Parietal lobe (tissue), 2 donors: ENCODE results near the gene SNX11. TPM values are rescaled to one million over a fixed set of nuclear protein-coding genes. Genes with fewer than 3 reads are reported as not detected.

ENCODE experiments used
- small RNA-seq: library from RNA; depleted of rRNA; stranded (forward); fragments of <200 nt; gene quantifications from one replicate; pipeline ENCODE3, GENCODE V24; 2014; ENCODE audit warnings: low replicate concordance
- total RNA-seq: library from RNA; depleted of rRNA; stranded (reverse); fragments of >200 nt; gene quantifications from one replicate; pipeline ENCODE4 v1.2.3, GENCODE V29; 2014

The SNX11 gene, protein sequence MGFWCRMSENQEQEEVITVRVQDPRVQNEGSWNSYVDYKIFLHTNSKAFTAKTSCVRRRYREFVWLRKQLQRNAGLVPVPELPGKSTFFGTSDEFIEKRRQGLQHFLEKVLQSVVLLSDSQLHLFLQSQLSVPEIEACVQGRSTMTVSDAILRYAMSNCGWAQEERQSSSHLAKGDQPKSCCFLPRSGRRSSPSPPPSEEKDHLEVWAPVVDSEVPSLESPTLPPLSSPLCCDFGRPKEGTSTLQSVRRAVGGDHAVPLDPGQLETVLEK
- 8.8 TPM for total RNA-seq

DNA sequence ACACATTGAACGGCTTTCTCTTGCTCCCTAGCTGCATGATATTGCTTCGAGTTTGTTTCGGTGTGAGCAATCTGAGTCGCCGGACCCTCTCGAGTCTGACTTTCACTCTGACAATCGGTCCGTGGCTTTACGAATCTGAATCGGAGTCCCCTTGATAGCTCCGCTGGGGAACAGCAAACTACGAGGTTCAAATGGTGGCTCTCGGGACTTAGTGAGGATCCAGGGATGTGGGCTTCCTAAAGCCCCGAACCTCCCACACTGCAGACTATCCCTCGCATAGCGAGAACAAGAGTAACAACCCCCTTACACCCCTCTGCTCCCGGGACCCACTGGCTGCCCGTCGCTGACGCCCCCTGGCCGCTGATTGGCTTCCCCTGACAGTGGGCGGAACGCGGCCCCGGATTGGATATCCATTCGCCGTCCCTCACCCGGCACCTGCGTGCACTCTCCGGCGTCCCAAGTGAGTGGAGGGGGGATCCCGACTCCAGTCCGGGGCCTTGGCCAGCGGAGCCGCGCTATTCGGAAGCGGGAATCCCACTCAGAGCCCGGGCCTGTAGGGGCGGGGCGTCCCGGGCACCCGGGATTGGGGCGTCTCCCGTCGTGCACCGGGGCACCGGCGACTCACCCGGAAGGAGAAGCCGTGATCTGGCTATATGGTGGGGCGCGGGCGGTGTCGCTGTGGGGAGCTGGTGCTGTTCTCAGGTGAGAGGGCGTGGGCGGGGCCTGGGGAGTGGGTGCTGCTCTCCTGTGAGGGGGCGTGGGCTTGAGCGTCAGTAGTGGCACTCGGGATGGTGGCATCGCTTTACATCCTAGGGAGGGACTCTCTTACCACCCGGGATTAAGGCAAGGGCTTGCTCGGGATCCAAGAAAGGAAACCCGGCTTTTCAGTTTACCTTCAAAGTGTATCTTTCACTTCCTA, at the start of gene SNX11:
SNX11 (plus strand) TSS at position 630 of the 919 bp plus-strand sequence. CDS start 4,278 bp downstream, outside the sequence.

GRCh38 chr17:48101012-48101720, 6.4 kb upstream of the SNX11 start, which contains the start of gene CBX1:
Gene CBX1 (minus strand): TSS chr17:48101478. CDS start chr17:48077004, 24,474 bp downstream.

Small RNA genes lying within 50 kb of the gene (small RNA-seq; reads per million reads assigned to genes)
- not detected for gene AC004477.2
- not detected for gene MIR1203
- not detected for gene RNU6-1201P

Other genes starting within 250 kb of the SNX11 start
- 1.3 TPM for gene SP2, start 211.5 kb upstream of the SNX11 start, total RNA-seq
- 6.9 TPM for gene PNPO, start 166.2 kb upstream of the SNX11 start, total RNA-seq
- gene PRR15L, start 149.9 kb upstream of the SNX11 start, total RNA-seq, result not detected
- gene CDK5RAP3, start 136.7 kb upstream of the SNX11 start, total RNA-seq, result 117 TPM
- not detected for gene COPZ2, start 70.0 kb upstream of the SNX11 start, total RNA-seq
- 32.9 TPM for gene NFE2L1, start 59.4 kb upstream of the SNX11 start, total RNA-seq
- 83.3 TPM for gene CBX1, start 6.3 kb upstream of the SNX11 start, total RNA-seq